ENCODE results near the gene MNT. TPM values are rescaled to one million over a fixed set of nuclear protein-coding genes. Genes with fewer than 3 reads are reported as not detected.

MNT gene
- total RNA-seq, 6 donors from 2014 or later: 14.9 to 68.1 (median 38.6) TPM

DNA sequence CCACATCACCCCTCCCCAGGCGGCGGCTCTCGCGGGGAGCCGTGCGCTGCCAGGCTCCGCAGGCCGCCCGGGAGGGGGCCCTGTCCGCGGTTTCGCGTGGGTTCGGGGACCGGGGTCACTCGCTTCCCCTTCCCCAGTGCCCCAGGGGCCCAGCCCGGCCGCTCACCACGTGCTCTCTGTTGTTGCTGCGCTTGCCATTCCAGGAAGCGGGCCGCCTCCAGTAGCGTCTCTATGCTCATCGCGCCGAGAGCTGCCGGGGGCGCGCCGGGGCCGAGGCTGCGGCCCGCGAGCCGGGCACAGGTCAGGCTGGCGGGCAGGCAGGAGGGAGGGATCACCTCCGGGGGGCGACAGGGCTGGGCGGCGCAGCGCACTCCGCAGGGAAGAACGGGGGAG is 390 bp downstream of the MNT start:
- Histone ChIP-seq H3K4me3 (peak overlapping the region; percentile 66 to 93 (median 78)), H3K27ac (peak overlapping the region; percentile 98 to 99 (median 98)), H3K4me1 (peaks cover 49 to 70% (median 55%) of the 10 kb centered on the region in 4 donors), H3K27me3 (peaks cover 0 to 2% (median 0%) of the 10 kb centered on the region in 4 donors), H3K36me3 (no peaks in the 10 kb centered on the region), H3K9me3 (no peaks in the 10 kb centered on the region)
- 0 to 1% methylated on average over 8 to 25 of the region's 43 CpGs for WGBS, 2 donors
- DNase-seq (peak; percentile 69 to 92), ATAC-seq (ENCODE audit: low FRiP score in 2 of 2) (no peak)
- TF ChIP-seq POLR2AphosphoS5 (IDR thresholded peaks at IDR 0.05) (no peak), EP300 (IDR thresholded peaks at IDR 0.05) (no peak)
- TF ChIP-seq, protein P1, sequence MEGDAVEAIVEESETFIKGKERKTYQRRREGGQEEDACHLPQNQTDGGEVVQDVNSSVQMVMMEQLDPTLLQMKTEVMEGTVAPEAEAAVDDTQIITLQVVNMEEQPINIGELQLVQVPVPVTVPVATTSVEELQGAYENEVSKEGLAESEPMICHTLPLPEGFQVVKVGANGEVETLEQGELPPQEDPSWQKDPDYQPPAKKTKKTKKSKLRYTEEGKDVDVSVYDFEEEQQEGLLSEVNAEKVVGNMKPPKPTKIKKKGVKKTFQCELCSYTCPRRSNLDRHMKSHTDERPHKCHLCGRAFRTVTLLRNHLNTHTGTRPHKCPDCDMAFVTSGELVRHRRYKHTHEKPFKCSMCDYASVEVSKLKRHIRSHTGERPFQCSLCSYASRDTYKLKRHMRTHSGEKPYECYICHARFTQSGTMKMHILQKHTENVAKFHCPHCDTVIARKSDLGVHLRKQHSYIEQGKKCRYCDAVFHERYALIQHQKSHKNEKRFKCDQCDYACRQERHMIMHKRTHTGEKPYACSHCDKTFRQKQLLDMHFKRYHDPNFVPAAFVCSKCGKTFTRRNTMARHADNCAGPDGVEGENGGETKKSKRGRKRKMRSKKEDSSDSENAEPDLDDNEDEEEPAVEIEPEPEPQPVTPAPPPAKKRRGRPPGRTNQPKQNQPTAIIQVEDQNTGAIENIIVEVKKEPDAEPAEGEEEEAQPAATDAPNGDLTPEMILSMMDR (IDR thresholded peaks at IDR 0.05): no peak

DNA sequence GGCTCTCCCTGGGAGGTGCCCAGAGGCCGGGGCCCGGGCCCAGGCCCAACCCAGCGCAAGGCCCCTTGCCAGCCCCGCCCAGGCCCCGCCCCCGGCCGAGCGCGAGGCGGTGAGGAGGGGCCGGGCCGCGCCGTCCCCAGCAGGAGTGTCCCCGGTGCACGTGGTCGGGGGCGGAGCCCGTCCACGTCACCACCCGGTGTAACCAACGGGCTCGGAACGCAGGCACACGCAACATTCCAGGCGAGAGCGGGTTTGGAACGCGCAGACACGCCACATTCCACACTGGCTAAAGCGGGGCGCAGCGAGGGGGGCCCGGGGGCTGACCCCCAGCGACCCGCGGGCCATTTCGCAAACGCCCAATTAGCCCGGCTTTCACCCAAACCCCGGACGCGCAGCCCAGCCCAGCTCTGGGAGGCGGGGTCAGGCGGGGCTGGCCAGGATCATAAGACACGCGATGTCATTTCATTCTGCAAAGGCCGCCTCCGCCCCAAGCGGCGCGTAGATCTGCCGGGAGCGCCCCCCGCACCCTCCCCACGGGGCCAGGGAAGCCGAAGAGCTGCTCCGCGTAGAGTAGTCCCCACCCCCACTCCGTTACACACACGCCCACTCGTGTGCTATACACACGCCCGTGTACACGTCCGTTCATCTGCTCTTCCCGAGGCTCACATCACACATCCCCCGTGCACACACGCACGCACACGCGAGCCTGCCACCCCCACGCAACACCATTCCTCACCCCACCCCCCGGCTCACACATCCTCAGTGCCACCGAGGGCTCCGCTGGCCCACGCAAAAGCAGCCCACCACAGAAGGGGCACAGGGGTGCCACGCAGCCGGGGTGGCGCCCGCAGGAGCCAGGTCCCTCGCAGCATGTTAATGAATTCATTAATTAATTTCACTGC is 1.0 kb downstream of the MNT start:
- Histone ChIP-seq H3K4me1 (peaks cover 55 to 72% (median 61%) of the 10 kb centered on the region in 4 donors), H3K27me3 (peaks cover 0 to 2% (median 0%) of the 10 kb centered on the region in 4 donors), H3K9me3 (no peaks in the 10 kb centered on the region), H3K36me3 (no peaks in the 10 kb centered on the region), H3K27ac (peak overlapping the region; percentile 98 to 99 (median 98)), H3K4me3 (peak overlapping the region; percentile 66 to 93 (median 78))
- TF ChIP-seq EP300 (IDR thresholded peaks at IDR 0.05): peak in 2 of 4 donors; percentile 55 to 80
- TF ChIP-seq, protein P1 (IDR thresholded peaks at IDR 0.05): peak in 3 of 6 experiments; percentile 8 to 15 (median 8)
- peak; percentile 78 to 94 for TF ChIP-seq POLR2AphosphoS5 (IDR thresholded peaks at IDR 0.05)
- peak in 3 of 4 donors; percentile 87 to 95 (median 91) for TF ChIP-seq POLR2A (IDR thresholded peaks at IDR 0.05)
- DNase-seq (peak; percentile 98 to 100), ATAC-seq (ENCODE audit: low FRiP score in 2 of 2) (peak; percentile 78 to 86)
- WGBS, 2 donors: 0 to 1% methylated on average over 15 to 49 of the region's 82 CpGs

DNA sequence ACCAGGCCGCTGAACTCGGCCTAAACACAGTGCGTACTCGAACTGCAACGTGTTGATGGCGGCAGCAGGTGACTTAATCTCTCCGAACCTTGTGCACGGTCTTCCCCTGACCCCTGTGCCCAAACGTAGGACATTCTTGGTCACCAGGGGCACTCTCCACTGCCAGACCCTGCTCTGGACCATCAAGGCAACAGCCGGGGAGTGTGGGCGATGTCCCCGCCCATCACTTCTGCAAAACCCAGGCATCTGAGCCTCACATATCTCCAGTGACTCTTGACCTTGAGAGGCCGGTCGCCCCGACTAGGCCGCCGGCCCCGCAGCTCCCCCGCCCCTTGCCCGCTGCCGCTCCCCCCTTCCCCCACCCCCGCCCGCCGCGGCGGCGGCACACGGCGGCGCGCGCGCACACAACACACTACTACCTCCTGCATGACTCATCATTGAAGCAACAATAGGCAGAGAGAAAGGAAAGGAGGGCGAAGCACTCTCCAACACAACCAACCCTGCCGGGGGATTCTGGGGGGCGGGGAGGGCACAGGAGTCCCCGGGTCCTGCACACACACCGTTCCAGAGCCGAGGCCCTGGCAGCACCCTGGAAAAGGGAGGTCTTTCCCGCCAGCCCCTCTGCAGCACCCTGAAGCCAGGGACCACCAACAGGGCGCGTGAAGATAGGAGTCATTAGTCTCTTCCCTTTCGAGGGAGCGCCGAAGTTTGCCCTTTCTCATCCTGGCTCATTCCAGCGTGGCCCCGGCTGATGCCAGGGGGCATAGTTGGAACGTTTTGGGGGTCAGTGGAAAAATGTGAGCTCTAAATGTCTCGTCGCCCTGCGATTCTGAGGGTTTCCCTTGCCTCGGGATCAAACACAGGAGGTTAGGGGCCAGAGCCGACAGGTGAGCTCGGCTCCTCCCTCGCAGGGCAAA is 1.9 kb downstream of the MNT start:
- TF ChIP-seq, protein P1 (IDR thresholded peaks at IDR 0.05): no peak
- TF ChIP-seq EP300 (IDR thresholded peaks at IDR 0.05) (no peak), POLR2AphosphoS5 (IDR thresholded peaks at IDR 0.05) (peak in 1 of 2 donors; percentile 42), POLR2A (IDR thresholded peaks at IDR 0.05) (no peak)
- H3K4me1 ChIP-seq: peaks cover 59 to 72% (median 66%) of the 10 kb centered on the region in 4 donors
- peaks cover 0 to 2% (median 0%) of the 10 kb centered on the region in 4 donors for H3K27me3 ChIP-seq
- no peaks in the 10 kb centered on the region for H3K9me3 ChIP-seq
- WGBS, 2 donors: 18 to 20% methylated on average over 27 to 49 of the region's 55 CpGs
- no peaks in the 10 kb centered on the region for H3K36me3 ChIP-seq
- ATAC-seq (ENCODE audit: low FRiP score in 2 of 2) (no peak), DNase-seq (peak; percentile 73 to 93)
- peak overlapping the region; percentile 23 to 87 (median 68) for H3K4me3 ChIP-seq
- H3K27ac ChIP-seq: peak overlapping the region; percentile 98 to 99 (median 98)

DNA sequence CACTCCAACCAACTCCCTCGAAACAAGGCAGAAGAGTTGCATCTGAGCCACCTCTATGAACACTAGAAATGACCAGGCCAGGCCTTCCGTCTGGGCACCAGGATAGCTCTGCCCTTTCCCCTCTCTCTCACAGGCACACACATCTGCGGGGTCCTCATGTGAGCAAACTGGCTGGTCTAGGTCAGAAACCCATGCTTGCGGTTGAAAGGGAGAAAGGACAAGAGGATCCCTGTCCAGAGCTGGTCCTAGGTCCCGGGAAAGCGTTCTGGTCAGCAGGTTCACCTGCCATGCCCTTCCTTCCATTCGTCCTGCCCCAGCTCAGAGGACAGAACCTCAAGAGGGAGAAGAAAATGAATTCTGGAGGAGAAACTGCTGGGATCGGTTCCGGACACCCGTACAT is 2.7 kb downstream of the MNT start:
- DNase-seq: no peak
- H3K4me3 ChIP-seq: peak overlapping the region in 1 of 4 donors; percentile 70
- H3K9me3 ChIP-seq: no peaks in the 10 kb centered on the region
- no peaks in the 10 kb centered on the region for H3K36me3 ChIP-seq
- 85 to 88% methylated on average over 9 to 10 of the region's 10 CpGs for WGBS, 2 donors
- H3K27me3 ChIP-seq: peaks cover 0 to 2% (median 0%) of the 10 kb centered on the region in 4 donors
- peaks cover 56 to 69% (median 62%) of the 10 kb centered on the region in 4 donors for H3K4me1 ChIP-seq
- ATAC-seq (ENCODE audit: low FRiP score in 2 of 2): no peak
- H3K27ac ChIP-seq: peak overlapping the region; percentile 98 to 99 (median 98)
- TF ChIP-seq POLR2AphosphoS5 (IDR thresholded peaks at IDR 0.05) (no peak), EP300 (IDR thresholded peaks at IDR 0.05) (no peak), POLR2A (IDR thresholded peaks at IDR 0.05) (no peak)
- TF ChIP-seq, protein P1 (IDR thresholded peaks at IDR 0.05): no peak
